Endothelial cell of umbilical vein (primary cell): ENCODE measurements around the gene COASY. TPM values are rescaled to one million over a fixed set of nuclear protein-coding genes. Genes with fewer than 3 reads are reported as not detected.

Experiments
- BruUV-seq: library from RNA; stranded (reverse); fragments of 400-500 nt; replicated peaks from 2 replicates; lab custom pipeline; 2021; lab: Mats Ljungman, UMichigan
- CTCF ChIA-PET: fragments of 300-600, 350-600 bp; sonication (Branson Sonifier 250); formaldehyde crosslinking; loops from one replicate; lab custom pipeline; 2021; ENCODE audit warnings: antibody characterized with exemption, inconsistent platforms; lab: Charles Lee
- POLR2A ChIA-PET: fragments of 300-600, 350-600 bp; sonication (Branson Sonifier 250); formaldehyde crosslinking; loops from one replicate; lab custom pipeline; 2021; ENCODE audit warnings: antibody characterized with exemption, inconsistent platforms; lab: Charles Lee
- DNase-seq: peaks from one replicate; pipeline ENCODE4 v3.0.0-alpha.2; 2011; ENCODE audit warnings: low read depth, low spot score
- FAIRE-seq: peaks from 2 replicates; lab custom pipeline; 2011; peaks lifted over from hg19 to GRCh38; lab: Jason Lieb, UNC
- H2AFZ ChIP-seq: 2 replicates; pipeline ENCODE4 v1.6.0; 2012; ENCODE audit warnings: low read depth, low read length, control low read depth, inconsistent platforms
- H3K27ac ChIP-seq: 2 replicates; pipeline ENCODE4 v1.5.1; 2011; ENCODE audit warnings: low read depth, mild to moderate bottlenecking, control low read depth, low read length, moderate library complexity; ENCODE audit not compliant: insufficient read depth
- H3K27me3 ChIP-seq, 2 experiments: 2 replicates each; pipeline versions ENCODE4 v1.6.0 to v1.6.1; 2011; ENCODE audit warnings: low read length in 2 of 2, mixed read lengths in 1 of 2; ENCODE audit not compliant: control insufficient read depth in 2 of 2, insufficient read depth in 2 of 2
- H3K36me3 ChIP-seq, 2 experiments: 2 replicates in 1 of 2; 3 replicates in 1 of 2; pipeline ENCODE4 v1.5.1; 2011; ENCODE audit warnings: low read length in 2 of 2, mild to moderate bottlenecking in 1 of 2, moderate library complexity in 1 of 2; ENCODE audit not compliant: control insufficient read depth in 2 of 2, insufficient read depth in 2 of 2; ENCODE audit errors: extremely low read depth in 1 of 2
- H3K4me1 ChIP-seq: 3 replicates; pipeline ENCODE4 v1.5.1; 2011; ENCODE audit warnings: mild to moderate bottlenecking, low read length; ENCODE audit not compliant: control insufficient read depth, insufficient read depth; ENCODE audit errors: extremely low read depth
- H3K4me2 ChIP-seq: 2 replicates; pipeline ENCODE4 v1.6.1; 2011; ENCODE audit warnings: low read length, control low read depth, mixed read lengths; ENCODE audit not compliant: insufficient read depth
- H3K4me3 ChIP-seq, 3 experiments: fragments of 200-600 bp in 1 of 3; sonication (generic), shearing (Covaris generic) in 1 of 3; replicated peaks in 1 of 3; 2 replicates each; pipeline ENCODE4 v1.5.1; 2011 to 2016; ENCODE audit warnings: control low read depth in 3 of 3, low read length in 3 of 3, mild to moderate bottlenecking in 2 of 3, inconsistent platforms in 1 of 3, low read depth in 1 of 3, moderate library complexity in 1 of 3; ENCODE audit not compliant: insufficient read depth in 1 of 3
- H3K79me2 ChIP-seq: 2 replicates; pipeline ENCODE4 v1.6.0; 2012; ENCODE audit warnings: low read length, inconsistent platforms; ENCODE audit not compliant: control insufficient read depth, insufficient read depth
- H3K9ac ChIP-seq: replicated peaks from 2 replicates; pipeline ENCODE3; 2011; ENCODE audit warnings: low read length, control low read depth; ENCODE audit not compliant: insufficient read depth; ENCODE audit errors: extremely low read depth
- H3K9me1 ChIP-seq: replicated peaks from 3 replicates; pipeline ENCODE4 v1.6.0; 2011; ENCODE audit warnings: mild to moderate bottlenecking, low read length; ENCODE audit not compliant: control insufficient read depth, insufficient read depth; ENCODE audit errors: extremely low read depth
- H3K9me3 ChIP-seq: replicated peaks from 2 replicates; pipeline ENCODE4 v1.5.1; 2012; ENCODE audit warnings: low read length, inconsistent platforms; ENCODE audit not compliant: control insufficient read depth, insufficient read depth
- H4K20me1 ChIP-seq: replicated peaks from 2 replicates; pipeline ENCODE3; 2011; ENCODE audit warnings: mild to moderate bottlenecking, low read length; ENCODE audit not compliant: control insufficient read depth, insufficient read depth; ENCODE audit errors: extremely low read depth
- EZH2 ChIP-seq: IDR thresholded peaks from 2 replicates; pipeline ENCODE4 v1.6.1; 2012; ENCODE audit warnings: borderline replicate concordance, low read depth, mild to moderate bottlenecking, moderate library complexity, low read length, inconsistent platforms; ENCODE audit not compliant: severe bottlenecking
- POLR2A ChIP-seq: IDR thresholded peaks from 2 replicates; pipeline ENCODE4 v1.6.1; 2012; ENCODE audit warnings: low read depth, mild to moderate bottlenecking, control low read depth, low read length
- POLR2AphosphoS5 ChIP-seq: IDR thresholded peaks from 2 replicates; pipeline ENCODE4 v1.6.1; 2012; ENCODE audit warnings: low read depth, mild to moderate bottlenecking, control low read depth, low read length, moderate library complexity; ENCODE audit not compliant: insufficient read depth
- dilution Hi-C: fragments of 300-500 bp; cut with MboI; formaldehyde crosslinking; loops from one replicate; pipeline ENCODE4 v1.15.0; 2019; ENCODE audit warnings: low sequenced_read_pairs; ENCODE audit not compliant: extremely low pct_ligation_motif_present
- intact Hi-C: fragments of 100-400 bp; cut with micrococcal nuclease; formaldehyde crosslinking; loops from one replicate; pipeline ENCODE4 v1.10.0; 2022
- polyA plus RNA-seq, 4 experiments: library from polyadenylated mRNA; depleted of rRNA in 3 of 4; stranded (reverse) in 3 of 4; unstranded in 1 of 4; fragments of >200 nt; gene quantifications; 2 replicates each; pipeline versions ENCODE4 v1.2.1 to v1.2.3, GENCODE V29; 2011 to 2012; ENCODE audit warnings: missing spikeins in 1 of 4
- total RNA-seq: library from RNA; stranded (reverse); gene quantifications from 2 replicates; pipeline ENCODE4 v1.2.3, GENCODE V29; 2021
- TF ChIP-seq, protein P1 (sequence below): IDR thresholded peaks from 2 replicates; pipeline ENCODE4 v1.6.1; 2011; ENCODE audit not compliant: insufficient read depth, insufficient read length

COASY gene
- total and polyA plus RNA-seq, 2 donors (not counting 3 experiments of a cell fraction or from before 2014, with no cell fraction given), result 39.6 to 69.2 TPM

GRCh38 chr17:42566883-42567573 is 5.1 kb downstream of the COASY start, which contains the start of gene MLX:
Gene MLX, plus strand, starts transcription at chr17:42567100. Its CDS starts 25 bp downstream, at chr17:42567125.
- Histone ChIP-seq H2AFZ (peak within 1 kb of the TSS; percentile 76), H3K4me3 (peak within 1 kb of the TSS; percentile 29 to 70 (median 61)), H3K9ac (peak within 1 kb of the TSS; percentile 56), H3K4me1 (peaks cover 27% of the 10 kb centered on the region), H3K36me3 (peaks cover 19 to 39% of the 10 kb centered on the region in 2 experiments), H3K79me2 (peaks cover 35% of the 10 kb centered on the region), H3K9me1 (no peaks in the 10 kb centered on the region), H3K9me3 (no peaks in the 10 kb centered on the region), H3K27ac (peak within 1 kb of the TSS; percentile 0), H3K27me3 (no peaks in the 10 kb centered on the region), H4K20me1 (no peaks in the 10 kb centered on the region), H3K4me2 (peak within 1 kb of the TSS; percentile 57)
- CTCF ChIA-PET, result interaction anchor here (0.9 to 5.4 kb wide), 7 partner anchors 11 to 345 kb away, joined by 3 to 38 read pairs (median 3); partner anchors contain the start of genes CCR10, PSMC3IP, RETREG3 and TUBG1
- intact Hi-C loops, result loop anchor here (1.0 kb wide), 1 partner anchor 10 kb away; the partner anchor contains the start of gene PSMC3IP
- dilution Hi-C loops, result no loop called here
- DNase-seq, result peak; percentile 92
- TF ChIP-seq POLR2A (peak; percentile 70), EZH2 (no peak), POLR2AphosphoS5 (peak; percentile 78)
- TF ChIP-seq, protein P1, sequence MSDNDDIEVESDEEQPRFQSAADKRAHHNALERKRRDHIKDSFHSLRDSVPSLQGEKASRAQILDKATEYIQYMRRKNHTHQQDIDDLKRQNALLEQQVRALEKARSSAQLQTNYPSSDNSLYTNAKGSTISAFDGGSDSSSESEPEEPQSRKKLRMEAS, result peak; percentile 95
- no TSS peak for BruUV-seq
- POLR2A ChIA-PET, result no interaction called here
- FAIRE-seq, result peak; percentile 87
